K562 (cell line): ENCODE results near the gene SMARCC1. TPM values are rescaled to one million over a fixed set of nuclear protein-coding genes. Genes with fewer than 3 reads are reported as not detected.

Source experiments
- BRD9 ChIP-seq: fragments of 450-650 bp; IDR thresholded peaks from 2 replicates; pipeline ENCODE4 v1.6.1; 2018; ENCODE audit warnings: low read depth; ENCODE audit not compliant: partially characterized antibody
- FOSL1 ChIP-seq: fragments of 200-800 bp; sonication (Bioruptor generic); conservative IDR thresholded peaks from 2 replicates; pipeline ENCODE4 v1.6.1; 2016; ENCODE audit warnings: missing genetic modification characterization, missing compliant biosample characterization
- FOXA1 ChIP-seq: fragments of 450-650 bp; IDR thresholded peaks from 2 replicates; pipeline ENCODE4 v1.6.1; 2016; ENCODE audit warnings: mild to moderate bottlenecking, borderline replicate concordance
- FOXA3 ChIP-seq, 2 experiments: fragments of 450-650 bp in 1 of 2; sonication (generic) in 1 of 2; formaldehyde crosslinking; IDR thresholded peaks in 1 of 2; conservative IDR thresholded peaks in 1 of 2; 2 replicates each; pipeline versions ENCODE4 v1.4.0 to v1.8.0; 2020 to 2022; ENCODE audit warnings: mild to moderate bottlenecking in 2 of 2, missing genetic modification reagents in 1 of 2
- HEY1 ChIP-seq: fragments of 250-450 bp; sonication (Bioruptor Pico); IDR thresholded peaks from 2 replicates; pipeline ENCODE4 v1.5.0; 2020; ENCODE audit warnings: mild to moderate bottlenecking, moderate library complexity, borderline replicate concordance
- HMG20B ChIP-seq: fragments of 250-450 bp; sonication (Bioruptor Pico); IDR thresholded peaks from 2 replicates; pipeline ENCODE4 v1.5.0; 2021; ENCODE audit warnings: mild to moderate bottlenecking
- ID3 ChIP-seq, 2 experiments: fragments of 250-450 bp in 1 of 2; fragments of 450-650 bp in 1 of 2; sonication (Bioruptor Pico) in 1 of 2; IDR thresholded peaks; 2 replicates each; pipeline versions ENCODE4 v1.6.1 to v1.8.0; 2016 to 2021; ENCODE audit warnings: mild to moderate bottlenecking in 2 of 2, moderate library complexity in 2 of 2, missing compliant biosample characterization in 1 of 2, missing genetic modification characterization in 1 of 2
- JUNB ChIP-seq: fragments of 450-650 bp; formaldehyde crosslinking; conservative IDR thresholded peaks from 2 replicates; pipeline ENCODE4 v1.4.0; 2020; ENCODE audit warnings: mild to moderate bottlenecking
- KLF16 ChIP-seq: IDR thresholded peaks from 2 replicates; pipeline ENCODE4 v1.6.1; 2016; ENCODE audit warnings: antibody characterized with exemption
- MAX ChIP-seq: sonication (generic); formaldehyde crosslinking; IDR thresholded peaks from 2 replicates; pipeline ENCODE4 v1.9.0; 2022; ENCODE audit warnings: mild to moderate bottlenecking, missing genetic modification reagents
- NELFE ChIP-seq: IDR thresholded peaks from 2 replicates; pipeline ENCODE4 v1.6.1; 2011; ENCODE audit warnings: mild to moderate bottlenecking; ENCODE audit not compliant: insufficient read depth, insufficient read length
- PCBP2 ChIP-seq: fragments of 200-400 bp; formaldehyde crosslinking; IDR thresholded peaks from 2 replicates; pipeline ENCODE4 v1.6.1; 2018; ENCODE audit warnings: low read length, low read depth, mild to moderate bottlenecking, moderate library complexity; ENCODE audit not compliant: poor library complexity, severe bottlenecking
- PHF21A ChIP-seq: fragments of 450-650 bp; IDR thresholded peaks from 2 replicates; pipeline ENCODE4 v1.6.1; 2017; ENCODE audit warnings: low read depth, borderline replicate concordance
- RBM17 ChIP-seq: fragments of 200-400 bp; formaldehyde crosslinking; IDR thresholded peaks from 2 replicates; pipeline ENCODE4 v1.6.1; 2017; ENCODE audit warnings: low read depth, mild to moderate bottlenecking, low read length, borderline replicate concordance
- SMARCA4 ChIP-seq: fragments of 450-650 bp; IDR thresholded peaks from 2 replicates; pipeline ENCODE4 v1.6.1; 2016
- SMARCA5 ChIP-seq: fragments of 450-650 bp; IDR thresholded peaks from 2 replicates; pipeline ENCODE4 v1.6.1; 2016
- TEAD2 ChIP-seq: fragments of 450-650 bp; IDR thresholded peaks from 2 replicates; pipeline ENCODE4 v1.6.1; 2016; ENCODE audit warnings: missing genetic modification characterization, control low read depth, missing compliant biosample characterization
- TGIF2 ChIP-seq: sonication (generic); formaldehyde crosslinking; IDR thresholded peaks from 2 replicates; pipeline ENCODE4 v1.8.1; 2022; ENCODE audit warnings: mild to moderate bottlenecking, missing genetic modification reagents, moderate library complexity
- ZBTB7A ChIP-seq: IDR thresholded peaks from 2 replicates; pipeline ENCODE4 v1.6.1; 2011; ENCODE audit warnings: low read depth, mild to moderate bottlenecking, low read length, moderate library complexity, borderline replicate concordance; ENCODE audit not compliant: control insufficient read depth
- ZNF384 ChIP-seq: IDR thresholded peaks from 2 replicates; pipeline ENCODE4 v1.6.1; 2012; ENCODE audit warnings: low read depth, low read length, improper control_type of control experiment
- ZNF695 ChIP-seq: fragments of 450-650 bp; formaldehyde crosslinking; IDR thresholded peaks from 2 replicates; pipeline ENCODE4 v1.4.0; 2020; ENCODE audit warnings: mild to moderate bottlenecking, moderate library complexity
- ZNF766 ChIP-seq: fragments of 200-800 bp; sonication (Bioruptor generic); conservative IDR thresholded peaks from 2 replicates; pipeline ENCODE4 v1.6.1; 2016; ENCODE audit warnings: missing genetic modification characterization, missing compliant biosample characterization
- polyA plus RNA-seq, 8 experiments: library from polyadenylated mRNA; depleted of rRNA in 4 of 8; stranded (reverse) in 5 of 8; unstranded in 3 of 8; fragments of >200 nt; fragmentation: Nextera tagmentation in 2 of 8; fragmentation: Illumina TruSeq in 1 of 8; extraction: Ambion mirVana in 2 of 8; extraction: Trizol in 1 of 8; gene quantifications; 2 replicates each; pipeline versions ENCODE4 v1.2.1 to v1.2.3, GENCODE V29; 2011 to 2014; ENCODE audit warnings: inconsistent platforms in 1 of 8, missing spikeins in 1 of 8
- total RNA-seq, 7 experiments: library from RNA; depleted of rRNA in 6 of 7; stranded (reverse); fragments of >200 nt in 6 of 7; fragmentation: Illumina TruSeq in 2 of 7; extraction: Trizol in 2 of 7; gene quantifications; 2 replicates each; pipeline versions ENCODE4 v1.2.1 to v1.2.3, GENCODE V29; 2011 to 2021; ENCODE audit warnings: low replicate concordance in 1 of 7
- TF ChIP-seq, protein P1 (sequence below): sonication (generic); formaldehyde crosslinking; IDR thresholded peaks from 2 replicates; pipeline ENCODE4 v1.8.0; 2022; ENCODE audit warnings: mild to moderate bottlenecking, missing genetic modification reagents
- TF ChIP-seq, protein P2 (sequence below), 2 experiments: fragments of 450-650 bp in 1 of 2; sonication (generic) in 1 of 2; formaldehyde crosslinking in 1 of 2; IDR thresholded peaks in 1 of 2; conservative IDR thresholded peaks in 1 of 2; 2 replicates each; pipeline versions ENCODE4 v1.6.1 to v1.8.1; 2016 to 2023; ENCODE audit warnings: mild to moderate bottlenecking in 2 of 2, moderate library complexity in 2 of 2, inconsistent platforms in 1 of 2, missing genetic modification reagents in 1 of 2
- TF ChIP-seq, protein P3 (sequence below): fragments of 450-650 bp; IDR thresholded peaks from 2 replicates; pipeline ENCODE4 v1.6.1; 2016; ENCODE audit warnings: low read depth, mild to moderate bottlenecking, moderate library complexity
- TF ChIP-seq, protein P4 (sequence below): sonication (generic); formaldehyde crosslinking; IDR thresholded peaks from 2 replicates; pipeline ENCODE4 v1.8.0; 2022; ENCODE audit warnings: mild to moderate bottlenecking, missing genetic modification reagents

SMARCC1 gene
- total and polyA plus RNA-seq, 9 of the 15 experiments (the other 6 are each of a cell fraction or from before 2014, with no cell fraction given): 20.7 to 199 (median 66.0) TPM

- TF ChIP-seq FOXA3 (CRISPR knock-in tag; conservative IDR thresholded peaks at IDR 0.05 in 1 of 2, IDR thresholded peaks at IDR 0.05 in 1 of 2) (no peak), TEAD2 (tag) (no peak), FOSL1 (tag) (peak; percentile 96), PHF21A (no peak), SMARCA4 (peak; percentile 97), KLF16 (peak; percentile 81; the same call in 1 of the 2 replicates), ZBTB7A (no peak), SMARCA5 (no peak), FOXA1 (no peak), BRD9 (peak; percentile 40), ZNF766 (CRISPR knock-in tag) (no peak), MAX (no peak; the same call in 1 of the 2 replicates), HMG20B (CRISPR knock-in tag) (no peak), ZNF695 (CRISPR knock-in tag) (no peak), ZNF384 (no peak), ID3 (CRISPR knock-in tag; IDR thresholded peaks at IDR 0.05) (no peak), ID3 (tag; IDR thresholded peaks at IDR 0.05) (0 out of 2 replicates have a peak, but pooled peaks have one; percentile 26), TGIF2 (CRISPR knock-in tag) (no peak), PCBP2 (no peak), RBM17 (no peak), NELFE (no peak), HEY1 (CRISPR knock-in tag) (no peak), JUNB (CRISPR knock-in tag) (no peak)
- TF ChIP-seq, protein P1, sequence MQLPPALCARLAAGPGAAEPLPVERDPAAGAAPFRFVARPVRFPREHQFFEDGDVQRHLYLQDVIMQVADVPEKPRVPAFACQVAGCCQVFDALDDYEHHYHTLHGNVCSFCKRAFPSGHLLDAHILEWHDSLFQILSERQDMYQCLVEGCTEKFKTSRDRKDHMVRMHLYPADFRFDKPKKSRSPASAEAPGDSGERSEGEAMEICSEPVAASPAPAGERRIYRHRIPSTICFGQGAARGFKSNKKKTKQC: no peak
- TF ChIP-seq, protein P2, sequence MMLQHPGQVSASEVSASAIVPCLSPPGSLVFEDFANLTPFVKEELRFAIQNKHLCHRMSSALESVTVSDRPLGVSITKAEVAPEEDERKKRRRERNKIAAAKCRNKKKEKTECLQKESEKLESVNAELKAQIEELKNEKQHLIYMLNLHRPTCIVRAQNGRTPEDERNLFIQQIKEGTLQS (IDR thresholded peaks at IDR 0.05): peak; percentile 97
- TF ChIP-seq, protein P2 (CRISPR knock-in tag; conservative IDR thresholded peaks at IDR 0.05): peak; percentile 89
- TF ChIP-seq, protein P3, sequence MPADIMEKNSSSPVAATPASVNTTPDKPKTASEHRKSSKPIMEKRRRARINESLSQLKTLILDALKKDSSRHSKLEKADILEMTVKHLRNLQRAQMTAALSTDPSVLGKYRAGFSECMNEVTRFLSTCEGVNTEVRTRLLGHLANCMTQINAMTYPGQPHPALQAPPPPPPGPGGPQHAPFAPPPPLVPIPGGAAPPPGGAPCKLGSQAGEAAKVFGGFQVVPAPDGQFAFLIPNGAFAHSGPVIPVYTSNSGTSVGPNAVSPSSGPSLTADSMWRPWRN: peak; percentile 71; the same call in 1 of the 2 replicates
- TF ChIP-seq, protein P4, sequence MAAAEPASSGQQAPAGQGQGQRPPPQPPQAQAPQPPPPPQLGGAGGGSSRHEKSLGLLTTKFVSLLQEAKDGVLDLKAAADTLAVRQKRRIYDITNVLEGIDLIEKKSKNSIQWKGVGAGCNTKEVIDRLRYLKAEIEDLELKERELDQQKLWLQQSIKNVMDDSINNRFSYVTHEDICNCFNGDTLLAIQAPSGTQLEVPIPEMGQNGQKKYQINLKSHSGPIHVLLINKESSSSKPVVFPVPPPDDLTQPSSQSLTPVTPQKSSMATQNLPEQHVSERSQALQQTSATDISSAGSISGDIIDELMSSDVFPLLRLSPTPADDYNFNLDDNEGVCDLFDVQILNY (CRISPR knock-in tag): no peak
These were observed 19.5 kb downstream of the SMARCC1 start (continued) for GRCh38 chr3:47762233-47762632.
